CD4-positive, alpha-beta T cell treated with Interleukin-12 subunit alpha and Interleukin-12 subunit beta, for 1 hour (primary cell): ENCODE measurements around the gene RTL1.

Source experiments
- DNase-seq: peaks from one replicate; pipeline ENCODE4 v3.0.0-alpha.2; 2020

RTL1 gene

DNA sequence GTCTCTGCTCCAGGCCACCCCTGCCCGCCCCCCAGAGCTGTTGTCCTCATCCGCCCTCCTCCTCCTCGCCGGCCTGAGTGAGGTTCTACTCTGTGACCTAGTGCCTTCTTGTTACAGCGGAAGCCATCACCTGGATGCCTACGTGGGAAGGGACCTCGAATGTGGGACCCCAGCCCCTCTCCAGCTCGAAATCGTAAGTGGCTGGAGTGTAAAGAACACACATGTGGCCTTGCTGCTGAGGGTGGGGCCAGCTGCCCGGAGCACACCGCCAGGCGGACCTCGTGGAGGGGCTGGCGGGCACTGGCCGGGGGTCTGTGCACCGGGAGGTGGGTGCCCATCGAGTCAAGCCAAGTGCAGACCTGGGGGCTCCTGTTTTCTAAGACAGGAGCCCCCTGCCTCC lies 58.2 kb downstream of the RTL1 start:
- DNase-seq = no peak

DNA sequence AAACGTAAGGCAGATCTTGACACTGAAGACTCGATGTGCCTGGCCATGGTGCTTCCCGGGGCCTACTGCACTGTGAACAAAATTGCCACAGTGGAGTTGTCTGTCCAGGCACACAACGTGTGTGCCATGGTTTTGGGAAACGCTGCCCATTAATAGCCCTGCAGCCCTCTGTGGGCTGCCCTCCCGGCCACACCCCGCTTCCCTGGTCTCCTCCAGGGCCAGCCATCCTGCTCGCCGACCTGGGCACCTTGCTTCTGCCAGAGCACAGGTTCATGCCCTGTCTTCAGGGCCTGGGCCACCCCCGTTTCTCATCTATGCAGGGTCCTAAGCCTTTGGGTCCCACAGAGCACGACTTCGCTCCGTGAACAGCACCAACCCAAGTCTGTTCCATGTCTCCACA lies 58.7 kb downstream of the RTL1 start:
- DNase-seq = no peak

DNA sequence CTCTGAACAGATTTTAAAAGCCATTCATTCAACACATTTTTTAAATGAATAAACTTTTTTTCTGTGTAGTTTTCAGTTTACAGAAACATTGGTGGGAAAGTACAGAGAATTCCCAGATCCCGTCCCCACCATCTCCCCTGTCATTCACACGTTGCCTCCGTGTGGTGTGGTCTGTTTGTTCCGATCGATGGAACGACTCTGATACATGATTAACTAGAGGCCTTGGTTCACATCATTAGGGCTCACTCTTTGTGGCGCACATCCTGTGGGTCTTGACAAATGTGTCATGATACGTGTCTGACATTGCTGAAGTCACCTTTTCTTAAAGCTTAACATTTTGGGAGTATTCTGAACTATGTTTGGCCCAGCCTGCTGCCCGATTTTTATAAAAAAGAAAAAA lies 59.1 kb downstream of the RTL1 start:
- no peak for DNase-seq

DNA sequence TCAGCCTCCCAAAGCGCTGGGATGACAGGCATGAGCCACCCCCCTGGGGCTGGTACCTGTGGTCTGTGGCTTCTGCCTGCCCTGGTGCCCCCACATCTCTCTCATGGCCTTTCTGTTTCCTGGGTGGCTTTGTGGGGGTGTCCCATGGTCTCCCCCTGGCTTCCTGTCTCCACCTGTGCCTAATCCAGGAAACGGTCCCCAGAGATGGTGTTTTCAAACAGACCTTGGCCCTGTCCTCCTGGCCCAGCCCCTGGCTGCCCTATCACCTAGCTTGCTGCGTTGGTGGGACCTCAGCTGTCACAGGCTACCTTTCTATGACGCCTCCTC lies 59.5 kb downstream of the RTL1 start:
- DNase-seq = no peak

DNA sequence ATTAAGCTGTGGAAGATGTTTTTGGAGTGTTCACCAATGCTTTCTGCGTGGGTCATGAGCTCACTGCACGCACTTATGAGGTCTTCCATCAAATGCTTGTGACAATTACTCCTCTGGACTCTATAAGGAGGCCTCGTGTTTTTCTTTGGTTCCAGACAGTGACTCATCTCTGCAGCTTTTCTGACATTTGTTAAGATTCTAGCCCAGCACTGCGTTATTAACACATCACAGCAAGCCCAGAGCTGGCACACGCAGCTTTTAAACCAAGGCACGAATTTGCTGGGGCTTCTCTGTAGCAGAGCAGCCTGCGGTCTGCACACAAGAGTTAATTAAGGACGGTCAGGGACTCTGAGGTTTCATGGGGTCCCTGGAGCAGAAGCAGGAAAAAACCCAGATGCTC lies 60.7 kb downstream of the RTL1 start:
- DNase-seq = no peak

DNA sequence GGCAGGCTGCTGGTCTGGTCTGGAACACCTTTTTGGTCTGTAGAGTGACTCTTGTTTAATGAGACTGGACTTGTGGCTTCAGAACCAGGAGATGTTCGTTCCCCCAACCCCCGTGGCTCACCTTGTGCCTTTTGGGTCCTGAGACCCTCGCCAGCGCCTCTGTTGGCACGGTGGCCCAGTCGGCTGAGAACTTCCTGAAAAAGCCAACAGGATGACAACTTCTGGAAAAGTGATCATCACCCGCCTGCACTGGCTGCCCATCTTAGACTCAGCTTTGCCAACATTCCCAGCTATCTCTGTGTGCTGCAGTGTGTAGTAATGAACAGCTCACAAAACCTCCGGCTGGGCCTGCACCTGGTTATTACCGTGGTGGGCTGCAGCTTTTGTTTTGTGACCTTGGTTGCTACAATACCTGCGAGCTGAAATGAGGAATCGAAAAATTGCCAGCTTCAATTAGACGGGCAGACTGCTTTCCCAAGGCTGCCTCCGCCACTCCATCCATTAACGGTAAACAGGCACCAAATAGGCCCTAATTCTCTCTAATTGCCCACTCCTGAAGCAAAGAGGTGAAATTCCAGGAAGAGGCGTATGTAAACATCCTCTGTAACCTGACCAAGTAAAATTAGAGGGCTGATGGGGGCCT lies 61.6 kb downstream of the RTL1 start:
- no peak for DNase-seq

GRCh38 chr14:100841066-100841760 lies 62.3 kb downstream of the RTL1 start:
- no peak for DNase-seq

- no peak for DNase-seq
These were observed 63.0 kb downstream of the RTL1 start for GRCh38 chr14:100840286-100841065.

GRCh38 chr14:100839681-100840111 lies 63.8 kb downstream of the RTL1 start:
- DNase-seq = no peak

GRCh38 chr14:100839315-100839585 lies 64.3 kb downstream of the RTL1 start:
- no peak for DNase-seq

DNA sequence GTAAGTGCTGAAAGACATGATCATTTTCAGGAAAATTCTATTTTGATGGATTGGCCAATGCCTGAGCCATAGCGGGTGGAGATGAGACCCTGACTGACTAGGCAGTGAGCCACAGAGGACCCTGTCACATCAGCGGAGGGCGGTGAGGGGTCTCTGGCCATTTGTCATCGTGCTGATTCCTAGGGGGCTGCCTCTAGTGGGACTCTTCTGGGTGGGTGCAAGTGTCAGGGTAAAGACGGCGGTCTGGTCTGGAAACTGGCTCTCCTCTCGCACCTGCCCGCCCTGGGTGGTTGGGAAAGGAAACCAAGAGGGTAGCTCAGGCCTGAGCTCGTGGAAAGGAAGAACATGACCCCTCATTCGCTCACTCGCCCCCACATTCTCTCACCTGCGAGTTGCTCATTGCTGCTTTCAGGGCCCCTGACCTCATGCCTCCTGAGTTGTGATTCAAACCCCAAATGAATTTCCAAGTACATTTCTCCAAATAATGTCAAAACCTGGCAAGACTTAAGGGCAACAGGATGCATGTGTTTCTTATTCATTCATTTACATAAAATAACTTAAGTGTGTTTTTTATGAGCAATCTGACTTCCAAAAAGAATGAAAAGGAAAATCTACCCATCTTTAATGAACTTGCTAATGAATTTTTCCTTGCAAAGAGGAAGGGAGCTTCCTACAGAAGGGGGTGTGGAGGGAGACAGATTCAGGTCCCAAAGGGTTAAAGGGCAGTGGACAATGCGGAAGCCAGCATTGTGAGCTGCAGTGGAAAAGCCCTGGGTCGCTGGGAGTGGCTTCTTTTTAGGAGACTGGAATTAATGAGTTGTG lies 64.8 kb downstream of the RTL1 start:
- no peak for DNase-seq

- DNase-seq = no peak
These were observed 65.6 kb downstream of the RTL1 start for GRCh38 chr14:100837805-100838350.

GRCh38 chr14:100836941-100837804 lies 66.3 kb downstream of the RTL1 start:
- no peak for DNase-seq

DNA sequence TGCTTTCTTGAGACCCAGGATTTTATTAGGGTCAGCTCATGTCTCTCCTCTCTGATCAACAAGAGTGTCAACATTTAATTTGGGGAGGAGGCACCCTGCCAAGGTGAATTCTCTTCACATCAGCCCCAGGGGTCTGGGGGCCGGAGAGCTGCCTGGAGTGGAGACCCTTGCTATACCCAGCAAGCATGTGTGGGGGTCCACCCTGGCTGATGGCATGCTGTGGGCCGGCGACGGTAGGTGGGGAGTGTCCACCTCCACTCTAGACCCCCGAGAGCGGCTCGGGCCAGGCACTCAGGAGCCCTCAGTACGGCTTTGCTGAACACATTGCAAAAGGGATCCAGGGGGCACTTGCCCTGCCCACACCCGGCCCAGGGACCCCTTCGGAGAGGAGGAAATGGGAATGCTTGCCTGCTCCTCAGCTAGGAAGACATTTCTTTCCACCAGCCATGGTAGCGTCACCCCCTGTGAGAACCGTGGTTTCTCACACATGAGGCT lies 67.2 kb downstream of the RTL1 start:
- no peak for DNase-seq

DNA sequence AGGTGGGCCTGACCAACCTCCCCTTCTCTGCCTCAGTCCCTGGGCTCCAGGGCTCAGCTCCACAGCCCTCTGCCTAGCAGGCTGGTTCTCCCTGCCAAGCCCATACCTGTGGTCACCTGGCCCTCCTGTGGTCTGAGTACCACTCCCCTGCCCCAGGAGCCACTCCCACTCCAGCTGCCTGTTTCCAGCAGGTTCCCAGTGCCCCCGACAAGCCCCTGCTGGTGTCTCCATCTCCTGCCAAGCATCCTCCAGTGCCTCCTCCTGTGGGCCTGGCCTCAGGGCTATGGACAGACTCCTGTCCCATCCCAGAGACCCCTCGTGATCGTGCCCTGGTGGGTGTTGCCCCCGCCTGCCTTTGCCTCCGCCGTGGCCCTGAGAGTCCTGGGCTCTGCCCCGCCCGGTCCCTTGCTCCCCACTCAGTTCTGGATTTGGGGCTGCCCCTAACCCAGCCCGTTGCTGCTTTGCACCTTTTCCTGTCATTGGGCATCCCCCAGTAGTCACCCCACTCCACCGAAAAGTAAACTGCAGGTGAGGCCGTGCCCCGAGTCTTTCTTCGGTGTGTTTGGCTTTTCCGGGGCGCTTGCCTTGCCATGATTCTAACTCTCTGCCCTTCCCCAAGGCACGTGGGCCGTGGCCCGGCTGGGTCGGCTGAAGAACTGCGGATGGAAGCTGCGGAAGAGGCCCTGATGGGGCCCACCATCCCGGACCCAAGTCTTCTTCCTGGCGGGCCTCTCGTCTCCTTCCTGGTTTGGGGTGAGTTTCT lies 67.8 kb downstream of the RTL1 start:
- DNase-seq = no peak

DNA sequence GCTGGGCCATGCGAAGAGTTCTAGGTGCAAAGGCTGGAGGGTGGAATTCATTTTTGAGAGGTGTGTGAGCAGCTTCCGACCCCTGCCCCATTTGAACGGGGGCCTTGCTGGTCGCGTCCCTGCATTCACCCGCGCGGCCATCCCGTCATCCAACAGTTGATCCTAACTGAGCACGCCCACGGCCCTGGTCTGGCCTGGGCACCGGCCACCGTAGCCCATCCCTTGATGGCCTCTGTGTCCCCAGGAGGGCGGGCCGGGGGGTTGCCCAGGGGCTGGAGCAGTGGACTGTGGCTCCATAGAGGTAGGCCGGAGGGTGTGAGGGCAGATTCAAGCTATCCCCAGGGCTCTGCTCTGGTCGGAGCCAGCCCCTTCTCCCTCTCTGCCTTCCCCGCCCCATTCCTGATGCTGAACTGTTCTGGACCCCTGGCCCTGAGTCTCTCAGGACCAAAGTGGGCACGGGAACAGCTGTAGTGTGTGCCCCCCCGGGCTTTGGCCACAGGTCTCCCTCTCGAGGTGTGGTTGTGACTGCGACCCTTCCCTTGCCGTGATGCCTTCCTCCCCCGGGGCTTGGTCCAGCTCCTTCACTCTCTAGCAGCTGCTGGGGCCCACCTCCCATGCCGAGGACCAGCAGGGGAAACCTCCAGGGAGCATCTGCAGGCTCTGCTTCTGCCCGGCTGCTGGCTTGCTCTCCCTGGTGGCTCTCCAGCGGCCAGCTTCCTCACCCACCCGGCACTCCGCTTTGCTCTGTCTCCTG lies 68.6 kb downstream of the RTL1 start:
- no peak for DNase-seq

DNA sequence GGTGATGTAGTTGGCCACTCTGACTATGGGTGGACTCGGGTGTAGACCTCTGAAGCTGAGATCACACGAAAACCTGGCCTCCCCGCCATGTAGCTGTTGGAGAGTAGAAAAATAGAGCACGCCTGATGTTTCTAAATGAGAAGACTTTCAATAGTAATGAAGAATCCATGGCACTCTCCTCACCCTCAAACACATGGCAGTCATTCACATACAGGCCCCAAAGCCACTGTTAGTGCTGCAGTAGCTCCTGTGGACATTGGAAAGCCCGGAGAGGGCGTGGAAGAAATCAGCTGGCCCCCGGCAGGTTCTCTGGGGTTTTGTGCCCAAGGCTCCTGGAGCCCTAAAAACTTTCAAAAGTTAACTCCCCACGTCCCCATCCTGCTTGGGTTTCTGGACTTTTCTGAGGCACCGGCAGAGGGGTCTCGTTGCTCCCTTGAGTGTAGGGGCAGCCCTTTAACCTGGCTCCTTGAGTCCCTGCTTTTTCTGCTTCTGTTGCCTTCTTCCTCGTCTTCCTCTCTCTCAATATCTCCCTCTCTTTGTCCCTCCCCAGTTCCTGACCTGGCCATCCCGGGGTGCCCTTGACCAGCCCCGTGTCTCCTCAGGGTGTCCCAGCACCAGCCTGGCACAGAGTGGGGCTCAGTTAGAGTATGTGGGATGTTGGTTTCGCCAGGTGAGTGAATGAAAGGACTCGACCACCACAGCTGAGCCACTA lies 69.3 kb downstream of the RTL1 start:
- no peak for DNase-seq

DNA sequence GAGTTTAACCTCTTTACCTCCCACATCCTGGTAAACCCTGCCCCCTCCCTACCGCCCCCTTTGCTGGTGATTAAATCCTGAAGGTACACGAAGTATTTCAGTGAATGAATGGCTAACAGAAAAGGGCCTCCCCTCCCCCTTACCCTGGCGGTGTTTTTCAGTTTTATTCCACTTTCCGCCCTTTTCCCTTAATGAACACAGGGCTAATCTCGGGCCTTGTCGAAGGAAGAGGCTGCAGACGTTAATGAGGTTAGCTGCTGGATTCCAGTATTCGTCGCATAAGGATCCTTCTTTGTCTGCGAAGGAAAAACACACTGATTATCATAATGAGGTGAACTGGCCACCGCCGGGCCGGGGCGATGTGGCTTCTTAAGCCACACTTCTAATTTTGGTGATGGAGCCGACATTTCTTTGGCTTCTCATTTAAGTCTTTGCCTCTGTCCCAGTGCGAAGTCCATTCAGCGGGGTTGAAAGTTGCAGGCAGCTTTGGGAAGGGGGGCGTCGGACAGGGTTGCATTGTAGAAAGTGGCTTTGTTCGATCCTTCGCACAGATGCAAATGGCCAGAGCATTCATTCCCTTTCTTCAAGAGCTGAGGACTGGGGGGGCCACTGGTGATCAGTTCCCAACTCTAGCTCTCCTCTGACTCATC lies 71.1 kb downstream of the RTL1 start:
- no peak for DNase-seq

GRCh38 chr14:100830681-100831080 lies 72.8 kb downstream of the RTL1 start:
- no peak for DNase-seq
